SK-N-MC (cell line): ENCODE measurements around the gene EID1.

Experiments
- EZH2 ChIP-seq: fragments of 200-600 bp; sonication (generic); IDR thresholded peaks from one replicate; pipeline ENCODE4 v1.6.1; 2017; ENCODE audit warnings: antibody characterized with exemption
- POLR2AphosphoS5 ChIP-seq: IDR thresholded peaks from 2 replicates; pipeline ENCODE4 v1.6.1; 2012; ENCODE audit warnings: mild to moderate bottlenecking, low read depth, low read length, borderline replicate concordance

DNA sequence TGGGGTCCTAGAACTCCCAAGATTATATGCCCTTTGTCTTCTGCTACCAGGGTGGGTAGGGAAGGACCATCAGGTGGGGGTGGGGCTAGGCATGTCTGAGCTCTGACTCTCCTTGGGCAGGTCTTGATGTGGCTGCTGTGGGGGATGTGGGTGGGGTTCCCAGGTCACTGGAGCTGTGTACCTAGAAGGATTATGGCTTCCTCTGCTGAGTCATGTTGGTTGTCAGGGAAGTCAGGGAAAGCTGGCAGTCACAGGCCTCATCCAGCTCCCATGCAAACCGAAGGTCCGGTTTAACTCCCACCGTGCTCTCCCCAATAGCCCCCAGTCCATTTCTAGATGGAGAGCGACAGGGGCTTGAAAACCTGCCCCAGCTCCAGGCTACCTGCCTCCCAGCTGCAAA, 35.2 kb downstream of the EID1 start:
- no peak for TF ChIP-seq EZH2
- TF ChIP-seq POLR2AphosphoS5, result no peak
